ENCODE measurements around the gene DENR.
"Not testable (repeated sequence)": the region's sequence is repeated elsewhere in the genome, so short reads cannot be mapped to it uniquely, and the experiment has no call there.

The DENR gene

GRCh38 chr12:122752464-122753318, at the start of gene DENR:
Gene DENR, plus strand, starts transcription at chr12:122752824. Its CDS starts 878 bp downstream, at chr12:122753702.
- DNase-seq (ENCODE audit: low read depth in 2 of 2): peak; percentile 98 to 99

- DNase-seq (ENCODE audit: low read depth in 2 of 2): not testable (repeated sequence)
Measured at GRCh38 chr12:122702890-122703611, 49.6 kb upstream of the DENR start, which contains the start of gene HCAR2. Gene HCAR2, minus strand, starts transcription at chr12:122703357. Its CDS starts 74 bp downstream, at chr12:122703283.

GRCh38 chr12:122703841-122704240, 48.8 kb upstream of the DENR start:
- DNase-seq (ENCODE audit: low read depth in 2 of 2): not testable (repeated sequence)

- not testable (repeated sequence) for DNase-seq (ENCODE audit: low read depth in 2 of 2)
Measured at GRCh38 chr12:122709287-122709686, 43.3 kb upstream of the DENR start.

GRCh38 chr12:122710341-122710740, 42.3 kb upstream of the DENR start:
- DNase-seq (ENCODE audit: low read depth in 2 of 2): not testable (repeated sequence)

GRCh38 chr12:122711266-122711665, 41.4 kb upstream of the DENR start:
- DNase-seq (ENCODE audit: low read depth in 2 of 2): not testable (repeated sequence)

- DNase-seq (ENCODE audit: low read depth in 2 of 2): not testable (repeated sequence)
Measured at GRCh38 chr12:122713491-122714188, 39.0 kb upstream of the DENR start.

GRCh38 chr12:122715211-122715610, 37.4 kb upstream of the DENR start:
- DNase-seq (ENCODE audit: low read depth in 2 of 2): not testable (repeated sequence)

- DNase-seq (ENCODE audit: low read depth in 2 of 2): not testable (repeated sequence)
Measured at GRCh38 chr12:122716658-122717057, 36.0 kb upstream of the DENR start, which contains the start of gene HCAR3. Gene HCAR3, minus strand, starts transcription at chr12:122716811. Its CDS starts 74 bp downstream, at chr12:122716737.

GRCh38 chr12:122721057-122721545, 31.5 kb upstream of the DENR start:
- DNase-seq (ENCODE audit: low read depth in 2 of 2): no peak

- DNase-seq (ENCODE audit: low read depth in 2 of 2): no peak
Measured at GRCh38 chr12:122722387-122722786, 30.2 kb upstream of the DENR start.

GRCh38 chr12:122724641-122725243, 27.9 kb upstream of the DENR start:
- no peak for DNase-seq (ENCODE audit: low read depth in 2 of 2)

GRCh38 chr12:122725452-122726079, 27.1 kb upstream of the DENR start:
- no peak for DNase-seq (ENCODE audit: low read depth in 2 of 2)

- no peak for DNase-seq (ENCODE audit: low read depth in 2 of 2)
Measured at GRCh38 chr12:122726080-122726558, 26.5 kb upstream of the DENR start.

GRCh38 chr12:122729583-122730214, 22.9 kb upstream of the DENR start:
- DNase-seq (ENCODE audit: low read depth in 2 of 2): no peak

- peak in 1 of 2 experiments; percentile 54 for DNase-seq (ENCODE audit: low read depth in 2 of 2)
Measured at GRCh38 chr12:122730215-122731014, 22.2 kb upstream of the DENR start, which contains the start of gene HCAR1. Gene HCAR1, minus strand, starts transcription at chr12:122730844. Its CDS starts 505 bp downstream, at chr12:122730339.

GRCh38 chr12:122732170-122732569, 20.5 kb upstream of the DENR start:
- no peak for DNase-seq (ENCODE audit: low read depth in 2 of 2)

GRCh38 chr12:122732611-122733010, 20.0 kb upstream of the DENR start:
- DNase-seq (ENCODE audit: low read depth in 2 of 2): no peak

GRCh38 chr12:122738571-122738970, 14.1 kb upstream of the DENR start:
- no peak for DNase-seq (ENCODE audit: low read depth in 2 of 2)
